Activated CD8-positive, alpha-beta memory T cell treated with anti-CD3 and anti-CD28 coated beads, Interleukin-2, amount 50 U/mL, for 4 hours (primary cell): ENCODE measurements around the gene CFAP99.

Source experiments
- DNase-seq: peaks from one replicate; pipeline ENCODE4 v3.0.0-alpha.2; 2020

CFAP99 gene

DNA sequence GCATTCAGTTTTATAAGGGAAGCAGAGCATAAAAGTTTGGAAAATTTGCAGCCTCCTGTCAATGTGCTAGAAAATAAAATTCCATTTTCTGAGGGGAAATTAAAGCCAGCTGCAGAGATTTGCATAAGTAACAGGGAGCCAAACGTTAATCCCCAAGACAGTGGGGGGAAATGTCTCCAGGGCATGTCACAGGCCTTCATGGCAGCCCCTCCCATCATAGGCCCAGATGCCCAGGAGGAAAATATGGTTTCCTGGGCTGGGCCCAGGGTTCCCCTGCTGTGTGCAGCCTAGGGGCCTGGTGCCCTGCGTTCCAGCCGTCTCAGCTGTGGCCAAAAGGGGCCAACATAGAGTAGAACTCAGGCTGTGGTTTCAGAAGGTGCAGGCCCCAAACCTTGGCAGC lies 59.5 kb downstream of the CFAP99 start:
- DNase-seq: no peak

DNA sequence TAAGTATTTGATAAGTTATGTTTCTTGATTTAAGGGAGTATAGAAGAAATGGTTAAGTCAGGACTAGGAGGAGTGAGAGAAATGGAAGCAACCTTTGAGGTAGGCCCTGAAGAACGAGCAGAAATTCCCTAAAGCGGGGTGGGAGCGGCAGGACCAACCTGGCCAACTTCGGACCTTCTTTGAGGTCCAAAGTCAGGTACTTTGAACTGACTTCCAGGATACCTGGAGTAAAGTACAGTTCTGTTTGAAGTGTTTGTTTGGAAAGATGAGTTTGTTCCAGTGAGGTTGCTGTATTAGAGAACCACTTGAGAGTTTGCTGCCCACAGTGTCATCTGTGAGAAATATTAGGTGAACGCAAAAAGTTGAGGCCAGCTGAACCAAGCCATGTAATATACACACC lies 61.9 kb downstream of the CFAP99 start:
- DNase-seq: no peak

DNA sequence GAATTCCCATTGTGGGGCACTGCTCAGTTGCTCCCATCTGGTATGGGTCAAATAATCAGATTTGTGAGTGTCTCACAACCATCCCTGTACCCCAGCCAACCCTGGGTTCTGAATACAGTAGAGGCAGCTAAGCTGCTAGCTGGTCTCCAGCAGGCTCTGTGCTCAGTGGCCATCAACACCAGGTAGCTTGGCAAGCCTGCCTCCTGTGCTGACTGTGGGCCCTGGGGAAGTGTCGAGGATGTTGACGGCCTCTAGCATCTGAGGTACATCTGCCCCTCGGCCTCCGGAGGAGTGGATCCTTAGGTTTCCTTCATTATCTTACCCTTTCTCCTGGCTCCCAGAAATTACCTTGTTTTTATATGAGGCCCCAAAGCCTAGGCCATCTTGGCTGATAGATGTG lies 63.4 kb downstream of the CFAP99 start:
- DNase-seq: no peak

DNA sequence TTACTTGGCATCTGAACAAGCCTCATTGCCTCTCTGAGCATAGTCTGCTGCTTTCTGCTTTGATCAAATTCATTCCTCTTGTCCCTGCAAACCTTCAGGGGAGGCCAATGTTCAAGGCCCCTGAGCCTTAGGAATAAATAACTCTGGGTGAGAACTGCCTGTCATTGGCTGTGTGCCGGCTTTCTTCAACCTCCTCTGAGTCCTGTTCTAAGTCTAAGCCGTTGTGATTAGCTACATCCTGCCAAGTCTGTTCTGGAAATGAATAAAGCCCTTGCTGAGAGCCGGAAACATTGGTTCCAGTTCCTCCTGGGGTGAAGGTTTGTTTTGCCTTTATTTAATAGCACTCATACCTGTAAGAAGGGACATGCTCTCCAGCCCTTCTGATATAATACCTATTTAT lies 63.9 kb downstream of the CFAP99 start:
- DNase-seq: no peak

DNA sequence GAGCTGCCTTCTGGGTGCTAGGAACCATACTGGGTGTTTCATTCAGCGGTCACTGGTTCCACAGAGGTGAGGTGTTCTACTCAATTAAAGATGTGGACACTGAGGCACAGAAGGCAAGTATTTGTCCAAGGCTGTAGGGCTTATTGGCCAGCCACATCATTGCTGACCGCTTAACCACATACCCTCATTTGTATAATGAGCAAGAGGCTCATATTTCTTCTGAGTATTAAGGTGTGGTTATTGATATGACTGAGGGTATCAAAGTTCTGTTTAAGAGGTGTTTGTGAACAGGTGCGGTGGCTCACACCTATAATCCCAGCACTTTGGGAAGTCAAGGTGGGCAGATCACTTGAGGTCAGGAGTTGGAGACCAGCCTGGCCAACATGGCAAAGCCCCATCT lies 64.5 kb downstream of the CFAP99 start:
- DNase-seq: no peak

DNA sequence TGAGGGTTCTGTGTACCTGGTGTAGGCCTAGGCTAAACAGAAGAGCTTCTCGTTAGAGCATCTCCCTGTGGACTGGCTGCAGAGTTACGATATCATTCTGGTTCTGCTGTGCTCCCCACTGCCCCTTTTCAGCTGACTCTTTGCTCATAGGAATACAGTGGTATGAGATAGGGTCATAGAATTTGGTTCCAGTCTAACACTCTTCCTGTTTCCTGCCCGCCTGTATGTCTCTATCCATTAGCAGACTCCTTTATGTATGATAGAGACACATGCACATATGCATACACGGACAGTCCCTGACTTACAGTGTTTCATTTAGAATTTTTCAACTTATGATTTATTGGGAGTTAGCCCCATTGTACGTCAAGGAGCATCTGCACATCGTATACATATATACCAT lies 65.4 kb downstream of the CFAP99 start:
- DNase-seq: no peak

DNA sequence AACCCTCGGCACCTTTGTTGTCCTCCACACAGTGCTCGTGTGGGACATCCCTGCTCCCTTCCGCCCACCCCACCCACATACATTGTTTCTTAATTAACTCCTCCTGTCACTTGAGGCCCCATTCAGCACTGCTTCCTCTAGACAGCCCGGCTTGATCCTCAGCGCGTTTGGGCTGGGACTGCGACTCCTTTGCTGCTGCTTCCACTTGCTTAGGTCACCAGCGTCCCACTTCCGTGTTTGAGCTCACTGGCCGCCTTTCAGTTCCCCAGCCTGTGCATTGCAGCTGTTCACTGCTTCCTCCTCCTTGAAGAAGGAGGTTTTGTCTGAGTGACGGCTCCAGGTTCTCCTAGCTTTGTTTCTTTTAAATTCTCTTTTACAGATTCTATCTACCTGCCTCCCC lies 66.2 kb downstream of the CFAP99 start:
- DNase-seq: peak; percentile 56

DNA sequence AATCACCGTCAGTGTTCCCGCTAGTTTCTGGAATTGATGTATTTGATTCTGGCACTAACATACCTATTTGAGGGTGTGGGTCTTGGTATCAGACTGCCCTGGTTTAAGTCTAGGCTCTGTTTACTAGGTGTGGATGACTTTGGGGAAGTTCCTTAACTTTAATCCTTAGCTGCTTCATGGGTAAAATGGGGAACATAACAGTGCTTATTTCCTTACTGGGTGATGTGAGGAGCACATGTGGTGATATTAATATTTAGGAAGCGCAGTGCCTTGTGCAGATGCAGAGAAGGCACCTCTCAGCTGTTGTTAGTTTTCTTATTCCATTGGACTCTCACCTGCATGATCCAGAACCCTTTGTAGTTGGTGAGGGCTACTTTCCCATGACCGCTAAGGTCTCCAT lies 67.2 kb downstream of the CFAP99 start:
- DNase-seq: no peak

DNA sequence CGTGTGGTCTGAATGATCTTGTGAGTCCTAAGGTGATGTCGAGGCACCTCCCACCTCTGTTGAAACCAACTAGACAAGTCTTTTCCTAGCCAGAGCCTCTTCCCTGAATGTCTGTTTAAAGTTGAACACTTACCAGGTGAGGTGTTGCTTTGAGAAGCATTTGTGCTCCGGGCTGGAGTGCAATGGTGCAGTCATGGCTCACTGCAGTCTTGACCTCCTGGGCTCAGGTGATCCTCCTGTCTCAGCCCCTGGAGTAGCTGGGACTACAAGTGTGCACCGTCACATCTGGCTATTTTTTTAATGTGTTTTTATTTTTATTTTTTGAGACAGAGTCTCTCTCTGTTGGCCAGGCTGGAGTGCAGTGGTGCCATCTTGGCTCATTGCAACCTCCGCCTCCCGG lies 68.2 kb downstream of the CFAP99 start:
- DNase-seq: no peak

DNA sequence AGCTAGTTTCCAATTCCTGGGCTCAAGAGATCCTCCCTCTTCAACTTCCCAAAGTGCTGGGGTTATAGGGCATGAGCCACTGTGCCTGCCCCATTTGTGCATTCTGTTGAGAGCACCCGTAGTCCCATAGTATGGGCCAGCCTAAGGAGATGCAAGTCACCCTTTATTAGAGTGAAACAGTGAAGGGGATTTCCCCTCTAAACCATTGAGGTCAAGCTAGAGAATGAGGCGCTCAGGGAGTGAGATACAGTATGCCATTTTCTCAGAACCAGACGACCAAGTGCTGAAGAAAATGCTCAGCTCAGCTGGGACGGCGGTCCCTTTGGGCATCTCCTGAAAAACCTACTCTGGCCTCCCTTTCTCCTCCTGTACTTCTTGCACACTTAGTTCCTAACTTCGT lies 68.9 kb downstream of the CFAP99 start:
- DNase-seq: no peak

DNA sequence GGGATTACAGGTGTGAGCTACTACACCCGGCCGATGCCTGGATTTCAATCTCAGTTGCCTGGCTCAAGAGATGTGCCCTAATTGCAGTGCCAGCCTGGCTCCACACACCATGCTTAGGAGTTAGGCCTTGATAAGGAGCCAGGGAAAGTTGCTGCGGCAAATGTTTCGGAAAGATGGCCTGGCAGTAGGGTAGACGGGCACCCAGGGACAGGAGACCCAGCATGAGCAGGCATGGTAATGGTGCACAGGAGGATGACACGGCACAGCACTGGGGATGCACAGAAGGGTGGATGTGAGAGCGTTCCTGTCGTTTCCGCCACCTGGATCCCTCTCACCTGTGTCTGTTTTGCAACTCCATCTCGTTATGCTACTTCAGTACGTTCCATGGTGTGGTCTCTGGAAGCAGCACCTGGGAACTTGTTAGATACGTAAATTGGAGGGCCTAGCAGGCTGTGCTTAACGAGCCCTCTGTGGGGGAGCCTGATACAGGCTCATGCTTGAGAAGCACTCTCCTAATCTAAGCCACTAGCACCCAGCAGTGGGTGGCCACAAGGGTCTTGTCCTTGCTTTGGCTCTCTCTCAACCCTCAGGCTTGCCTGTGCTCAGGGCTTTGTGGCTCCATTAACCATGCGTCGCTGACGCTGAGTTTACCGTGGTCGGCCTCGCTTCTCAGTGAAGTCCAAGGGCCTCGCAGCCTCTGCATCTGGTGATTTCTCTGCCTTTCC lies 70.5 kb downstream of the CFAP99 start:
- no peak for DNase-seq

DNA sequence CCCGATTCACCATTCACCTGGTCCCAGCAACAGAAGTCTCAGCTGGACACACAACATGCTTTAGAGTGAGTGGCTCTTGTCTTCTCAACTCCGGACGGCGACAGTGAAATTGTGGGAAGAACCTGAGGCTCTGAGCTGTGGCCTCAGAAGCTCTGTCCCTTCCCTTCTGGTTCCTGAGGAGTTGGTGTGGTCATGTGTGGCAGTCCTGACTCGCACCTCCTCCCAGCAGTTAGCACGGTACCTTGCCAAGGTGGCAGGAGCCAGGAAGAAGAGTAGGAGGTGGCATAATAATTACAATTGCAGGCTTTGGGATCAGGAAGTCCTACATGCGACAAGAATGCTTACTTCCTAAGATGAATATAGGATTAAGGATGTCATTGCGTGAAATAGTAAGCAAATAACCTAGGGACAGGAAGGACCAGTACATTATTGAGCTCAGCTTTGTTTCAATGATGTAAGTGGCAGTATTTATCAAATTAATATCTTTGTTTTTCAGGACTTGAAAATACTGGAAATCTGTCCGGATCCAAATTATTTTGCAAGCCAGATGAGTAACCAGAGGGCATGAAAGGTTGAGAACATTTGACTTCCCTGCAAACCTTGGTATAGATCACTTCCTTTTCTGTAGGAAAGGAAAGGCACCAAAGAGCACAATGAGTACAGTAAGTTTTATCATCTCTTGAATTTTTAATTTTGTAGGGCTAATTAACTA lies 71.2 kb downstream of the CFAP99 start:
- no peak for DNase-seq

DNA sequence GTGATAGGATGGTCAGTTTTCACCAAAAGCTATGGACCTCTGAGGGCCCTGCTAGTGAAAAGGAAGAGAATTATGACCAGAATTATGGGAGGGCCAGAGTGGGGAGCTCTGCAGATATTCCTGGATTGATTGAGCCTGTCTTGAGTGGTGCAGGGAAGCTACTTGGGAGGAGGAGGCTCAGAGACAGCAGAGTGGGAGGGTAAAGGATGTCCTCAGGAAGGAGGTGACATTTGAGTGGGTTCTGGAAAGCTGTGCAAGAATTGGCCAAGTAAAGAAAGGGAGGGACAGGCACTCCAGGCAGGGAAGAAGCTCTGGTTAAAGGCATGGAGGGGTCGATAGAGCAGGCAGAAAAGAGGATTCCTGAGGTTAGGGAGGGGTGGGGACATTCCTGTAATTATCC lies 74.2 kb downstream of the CFAP99 start:
- no peak for DNase-seq

DNA sequence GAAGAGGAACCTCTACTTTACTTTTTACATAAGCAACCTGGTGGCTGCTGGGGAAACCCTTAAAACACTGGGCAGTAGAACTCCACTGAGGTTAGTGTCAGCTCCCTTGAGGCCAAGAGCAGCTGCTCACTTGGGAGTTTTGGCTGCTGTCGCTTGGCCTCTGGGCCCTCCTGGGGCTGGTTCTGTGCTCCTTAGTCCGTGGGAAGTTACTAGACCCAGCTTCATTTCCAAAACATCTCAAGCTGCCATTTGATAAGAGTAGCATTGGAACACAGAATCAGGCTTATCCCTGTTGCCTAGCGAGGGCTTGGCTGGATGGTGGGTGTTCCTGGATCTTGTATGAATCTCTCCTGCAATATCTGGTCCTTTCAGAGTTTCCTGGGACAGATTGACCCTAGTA lies 76.2 kb downstream of the CFAP99 start:
- DNase-seq: no peak

DNA sequence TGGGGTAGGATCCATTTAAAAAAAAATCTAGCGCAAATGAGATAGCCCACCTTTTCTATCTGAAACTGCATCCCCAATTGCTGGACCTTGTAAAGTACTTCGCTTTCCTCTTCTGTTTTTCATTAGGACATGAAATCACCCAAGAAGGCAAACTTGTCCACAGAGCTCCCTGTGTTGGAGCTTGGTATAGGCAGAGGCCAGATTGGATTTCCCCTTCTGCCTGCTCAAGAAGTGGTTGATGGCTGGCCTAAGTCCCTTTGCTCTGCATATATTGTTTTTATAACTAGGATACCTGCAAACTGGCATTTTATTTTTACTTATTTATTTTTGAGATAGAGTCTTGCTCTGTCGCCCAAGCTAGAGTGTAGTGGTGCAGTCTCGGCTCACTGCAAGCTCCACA lies 78.6 kb downstream of the CFAP99 start:
- no peak for DNase-seq

DNA sequence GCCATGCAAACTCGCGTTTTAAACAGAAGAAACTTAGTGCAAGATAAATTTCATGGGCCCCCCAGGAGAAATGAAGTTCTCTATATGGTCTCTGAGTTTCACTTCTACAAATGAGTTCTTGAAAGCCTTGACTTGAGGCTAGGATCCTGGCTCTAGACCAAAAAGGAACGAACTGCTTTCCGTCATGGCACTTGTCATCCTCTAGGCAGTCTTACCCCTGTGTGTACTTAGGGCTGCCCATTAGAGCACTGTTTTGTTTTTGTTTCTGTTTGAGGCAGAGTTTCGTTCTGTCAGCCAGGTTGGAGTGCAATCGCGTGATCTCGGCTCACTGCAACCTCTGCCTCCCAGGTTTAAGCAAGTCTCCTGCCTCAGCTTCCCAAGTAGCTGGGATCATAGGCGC lies 79.2 kb downstream of the CFAP99 start:
- DNase-seq: no peak

DNA sequence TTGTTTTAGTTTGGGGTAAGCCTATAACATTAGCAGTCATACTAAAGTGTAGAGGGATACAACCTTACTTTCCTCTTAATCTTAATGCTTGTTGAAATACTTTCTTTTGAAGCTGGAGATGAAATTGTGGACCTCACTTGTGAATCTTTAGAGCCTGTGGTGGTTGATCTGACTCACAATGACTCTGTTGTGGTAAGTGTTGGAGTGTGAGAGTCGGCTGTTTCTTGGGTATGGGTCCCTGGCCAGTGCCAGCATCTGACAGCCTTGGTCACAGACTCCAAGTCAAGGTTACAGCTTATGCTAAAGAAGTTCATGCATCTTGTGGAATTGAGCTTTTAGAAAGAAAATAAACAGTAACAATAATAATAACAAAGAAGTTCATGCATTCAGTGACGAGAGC lies 81.8 kb downstream of the CFAP99 start:
- DNase-seq: no peak

DNA sequence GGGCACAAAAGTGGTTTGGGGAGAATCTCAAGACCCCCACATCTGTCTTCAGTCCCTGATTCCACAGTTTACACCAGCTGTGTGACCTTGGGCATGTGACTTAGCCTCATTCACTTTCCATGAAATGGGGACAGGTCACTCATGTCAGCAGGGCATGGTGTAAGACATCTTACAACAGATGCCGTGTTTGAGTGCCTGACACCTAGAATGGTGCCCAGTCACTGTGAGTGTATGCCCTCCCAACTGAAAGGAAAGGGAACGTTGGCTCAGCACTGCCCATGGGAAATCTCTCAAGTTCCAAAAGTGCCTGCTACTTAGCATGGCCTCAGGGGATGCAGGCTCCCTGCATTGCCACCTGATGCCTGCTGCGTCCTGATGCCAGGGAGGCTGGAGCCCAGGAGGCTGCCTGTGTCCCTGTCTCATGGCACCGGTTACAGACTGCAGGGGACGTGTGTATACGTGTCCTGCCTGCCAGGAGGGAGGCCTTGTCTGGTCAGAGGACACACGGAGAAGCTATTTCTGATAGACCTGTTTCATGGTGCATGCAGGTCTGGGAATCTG lies 82.4 kb downstream of the CFAP99 start:
- DNase-seq: no peak

DNA sequence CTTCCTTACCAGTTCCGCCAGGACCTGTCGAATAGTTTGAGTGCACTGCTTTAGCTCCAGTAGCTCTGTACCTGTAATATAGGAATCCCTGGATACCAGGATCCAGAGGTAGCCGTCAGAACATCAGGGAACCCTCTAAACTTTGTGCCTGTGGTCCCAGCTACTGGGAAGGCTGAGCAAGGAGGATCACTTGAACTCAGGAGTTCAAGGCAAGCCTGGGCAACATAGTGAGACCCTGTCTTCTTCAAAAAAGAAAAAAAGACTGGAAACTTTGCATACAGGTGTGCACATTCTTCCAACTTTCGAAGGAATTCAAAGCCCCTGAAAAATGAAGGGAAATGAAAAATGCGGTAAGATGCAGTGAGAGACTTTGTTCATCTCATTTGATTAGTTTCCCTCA lies 85.1 kb downstream of the CFAP99 start:
- DNase-seq: no peak

DNA sequence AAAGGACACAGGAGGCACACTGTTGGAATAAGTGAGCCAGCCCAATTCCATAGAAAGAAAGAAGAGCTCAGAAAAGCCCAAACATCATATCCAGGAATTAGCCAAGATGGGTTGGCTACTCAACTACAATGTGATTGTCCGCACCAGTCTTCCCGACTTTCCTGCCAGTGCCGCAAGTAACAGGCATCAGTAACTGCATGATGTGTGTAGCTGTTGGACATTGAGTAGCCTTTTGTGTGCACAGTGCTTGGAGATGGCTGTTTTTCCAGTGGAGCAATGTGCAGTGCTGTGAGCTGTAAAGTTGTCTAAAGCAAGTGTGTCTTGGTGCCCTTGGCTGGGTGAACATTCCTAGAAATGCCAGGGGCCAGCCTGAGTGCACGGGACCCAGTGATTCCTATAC lies 88.5 kb downstream of the CFAP99 start:
- DNase-seq: no peak

DNA sequence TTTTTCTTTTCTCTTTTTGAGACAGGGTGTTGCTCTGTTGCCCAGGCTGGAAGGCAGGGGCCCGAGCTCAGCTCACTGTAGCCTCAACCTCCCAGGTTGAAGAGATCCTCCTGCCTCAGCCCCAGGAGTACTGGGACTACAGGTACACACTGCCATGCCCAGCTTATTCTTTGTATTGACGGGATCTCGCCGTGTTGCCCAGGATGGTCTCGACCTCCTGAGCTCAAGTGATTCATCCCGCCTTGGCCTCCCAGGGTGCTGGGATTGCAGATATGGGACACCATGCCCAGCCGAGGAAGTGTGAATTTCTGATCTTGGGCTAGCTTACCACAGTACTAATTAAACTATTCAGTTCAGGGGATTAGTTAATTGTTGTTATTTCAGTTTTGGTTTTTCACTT lies 89.1 kb downstream of the CFAP99 start:
- DNase-seq: no peak

DNA sequence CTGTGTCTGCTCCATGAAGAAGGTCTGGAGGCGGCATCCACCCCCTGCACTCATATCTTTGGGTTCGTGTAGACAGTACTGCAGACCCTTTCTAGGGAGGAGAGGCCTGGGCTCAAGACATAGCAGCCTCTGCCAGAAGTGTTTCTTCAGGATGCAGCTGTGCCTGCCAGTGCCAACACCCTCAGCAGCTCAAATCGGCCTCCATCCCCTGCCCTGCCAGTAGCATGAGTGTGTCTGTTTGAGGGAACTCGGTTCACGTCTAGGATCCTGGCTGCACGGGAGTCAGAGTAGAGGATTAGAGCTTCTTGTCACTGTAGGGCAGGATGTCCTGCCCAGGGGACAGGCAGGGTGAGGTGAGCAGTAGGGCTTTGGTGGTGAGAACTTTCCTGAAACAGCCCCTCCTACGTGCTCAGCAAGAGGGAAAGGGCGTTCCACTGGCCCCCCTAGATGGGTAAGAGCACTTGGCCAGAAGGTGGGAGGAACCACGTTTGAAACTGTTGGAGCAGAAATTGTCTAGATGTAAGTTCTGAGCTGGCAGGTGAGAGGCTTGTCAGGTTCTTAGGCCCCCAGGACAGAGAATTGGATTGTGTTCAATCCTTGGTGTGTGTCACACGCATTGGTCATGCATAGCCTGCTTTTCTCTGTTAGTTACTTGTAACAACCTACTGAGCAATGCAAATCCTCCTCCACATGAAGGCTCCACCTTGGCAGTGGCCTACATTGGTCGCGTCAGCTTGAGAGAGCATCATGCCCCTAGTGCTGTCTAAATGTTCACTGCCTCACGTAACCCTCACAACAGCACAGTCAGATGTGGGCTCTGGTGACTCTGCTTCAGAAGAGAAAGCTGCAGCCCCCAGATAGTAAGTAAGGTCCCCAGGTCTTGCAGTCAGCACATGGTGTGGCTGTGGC lies 91.8 kb downstream of the CFAP99 start:
- DNase-seq: no peak

DNA sequence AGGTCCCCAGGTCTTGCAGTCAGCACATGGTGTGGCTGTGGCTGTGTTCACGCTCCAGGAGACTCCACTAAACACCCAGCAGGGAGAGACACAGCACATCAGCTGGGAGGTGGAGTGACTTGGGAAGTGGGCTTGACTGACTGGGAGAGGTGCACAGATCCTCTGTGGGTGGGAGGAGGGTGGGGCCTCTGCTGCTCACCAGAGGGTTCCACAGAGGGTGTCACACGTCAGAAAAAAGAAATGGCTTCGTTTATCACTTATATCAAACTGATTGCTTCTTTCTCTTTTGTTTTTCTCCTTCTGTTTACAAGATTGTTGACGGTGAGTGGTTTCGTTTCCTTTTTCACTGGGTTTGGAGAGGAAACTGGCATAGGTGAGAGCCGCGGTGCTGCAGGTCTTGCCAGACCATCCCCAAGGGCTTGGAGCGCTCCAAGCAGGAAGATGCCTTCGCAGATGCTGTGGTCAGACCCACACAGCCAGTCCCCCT lies 92.9 kb downstream of the CFAP99 start:
- no peak for DNase-seq
